CD4-positive, alpha-beta T cell (primary cell): Measurements from ENCODE around the gene STK17A. TPM values are rescaled to one million over a fixed set of nuclear protein-coding genes. Genes with fewer than 3 reads are reported as not detected.
"Not testable (repeated sequence)": the region's sequence is repeated elsewhere in the genome, so short reads cannot be mapped to it uniquely, and the experiment has no call there.

ENCODE experiments used
- ATAC-seq: fragments of 200-7000 bp; cut with Tn5 transposase; one replicate; pipeline ENCODE4 v1.10.0; 2022; ENCODE audit warnings: mild to moderate bottlenecking; ENCODE audit not compliant: poor library complexity
- CTCF ChIA-PET: fragments of 350-600 bp; sonication (Branson Sonifier 250); formaldehyde crosslinking; loops from one replicate; lab custom pipeline; 2021; ENCODE audit warnings: antibody characterized with exemption, inconsistent platforms; lab: Charles Lee
- POLR2A ChIA-PET: fragments of 350-600 bp; sonication (Branson Sonifier 250); formaldehyde crosslinking; loops from one replicate; lab custom pipeline; 2021; ENCODE audit warnings: antibody characterized with exemption, inconsistent platforms; lab: Charles Lee
- DNase-seq, 14 experiments: peaks; one replicate each; pipeline ENCODE4 v3.0.0-alpha.2; 2013 to 2020; ENCODE audit warnings: mixed read lengths in 2 of 14
- H3K27ac ChIP-seq, 2 donors: one replicate each; pipeline versions ENCODE4 v1.5.1 to v1.7.0; 2013; ENCODE audit warnings: low read length in 2 of 2, low read depth in 1 of 2, mild to moderate bottlenecking in 1 of 2
- H3K27me3 ChIP-seq, 2 experiments: 1 replicate in 1 of 2; 2 replicates in 1 of 2; pipeline versions ENCODE4 v1.6.1 to v1.7.0; 2013; ENCODE audit warnings: low read length in 2 of 2, control low read depth in 1 of 2, mild to moderate bottlenecking in 1 of 2, moderate library complexity in 1 of 2; ENCODE audit not compliant: insufficient read depth in 2 of 2, control insufficient read depth in 1 of 2
- H3K36me3 ChIP-seq: one replicate; pipeline ENCODE4 v1.6.1; 2013; ENCODE audit warnings: low read length, control low read depth; ENCODE audit not compliant: insufficient read depth
- H3K4me1 ChIP-seq: one replicate; pipeline ENCODE4 v1.6.1; 2013; ENCODE audit warnings: low read length, control low read depth; ENCODE audit not compliant: insufficient read depth
- H3K4me3 ChIP-seq: one replicate; pipeline ENCODE4 v1.5.1; 2013; ENCODE audit warnings: mild to moderate bottlenecking, low read length, moderate library complexity
- H3K9me3 ChIP-seq, 2 experiments: 1 replicate in 1 of 2; 2 replicates in 1 of 2; pipeline versions ENCODE4 v1.6.1 to v1.7.0; 2013; ENCODE audit warnings: low read length in 2 of 2, mild to moderate bottlenecking in 2 of 2, control low read depth in 1 of 2, moderate library complexity in 1 of 2; ENCODE audit not compliant: control insufficient read depth in 1 of 2, insufficient read depth in 1 of 2
- H3K27ac Mint-ChIP-seq: one replicate; pipeline ENCODE4 v1.8.0; 2020; ENCODE audit warnings: mixed read lengths
- H3K27me3 Mint-ChIP-seq: one replicate; pipeline ENCODE4 v1.8.0; 2021; ENCODE audit warnings: mixed read lengths
- H3K36me3 Mint-ChIP-seq: one replicate; pipeline ENCODE4 v1.8.0; 2021; ENCODE audit warnings: low read depth, mixed read lengths
- H3K4me1 Mint-ChIP-seq: one replicate; pipeline ENCODE4 v1.8.0; 2021; ENCODE audit warnings: low read depth, mixed read lengths
- H3K4me3 Mint-ChIP-seq: one replicate; pipeline ENCODE4 v1.8.0; 2020; ENCODE audit warnings: mild to moderate bottlenecking, mixed read lengths
- H3K9me3 Mint-ChIP-seq: one replicate; pipeline ENCODE4 v1.8.0; 2020; ENCODE audit warnings: mixed read lengths
- CTCF ChIP-seq: fragments of 200-600 bp; IDR thresholded peaks from one replicate; pipeline ENCODE4 v1.8.0; 2022; ENCODE audit warnings: antibody characterized with exemption, mild to moderate bottlenecking
- intact Hi-C, 2 experiments: fragments of 100-400 bp; cut with DNase I in 1 of 2; cut with micrococcal nuclease in 1 of 2; formaldehyde crosslinking; loops; one replicate each; pipeline versions ENCODE4 v1.15.1 to v1.9.0; 2023 to 2025; cut with DNase I, micrococcal nuclease
- total RNA-seq, 174 experiments: library from RNA in 2 of 174; stranded (reverse) in 2 of 174; gene quantifications; one replicate each; pipeline ENCODE4 v1.2.3 and lab custom pipeline; 2021 to 2026

STK17A gene
- total RNA-seq, 2 experiments from 2014 or later, result 213 to 218 TPM

GRCh38 chr7:43583424-43584194, 701 bp downstream of the STK17A start:
- DNase-seq (peak; percentile 47 to 86 (median 64)), ATAC-seq (peak; percentile 27)
- ChIA-PET POLR2A (interaction anchor here (0.6 to 12.4 kb wide), 34 partner anchors 9 to 1528 kb away, joined by 3 to 300 read pairs (median 7); partner anchors contain the start of genes COA1, MRPL32, PSMA2 and TBRG4), CTCF (interaction anchor here (0.7 to 8.0 kb wide), 40 partner anchors 8 to 673 kb away, joined by 3 to 323 read pairs (median 12); partner anchors contain the start of genes COA1, MRPL32, MRPS24 and PSMA2)
- Mint-ChIP-seq H3K36me3 (peaks cover 48% of the 10 kb centered on the region), H3K27ac (peak overlapping the region; percentile 98), H3K4me1 (peaks cover 44% of the 10 kb centered on the region), H3K27me3 (peaks cover 21% of the 10 kb centered on the region), H3K9me3 (no peaks in the 10 kb centered on the region), H3K4me3 (peak overlapping the region; percentile 95)
- peak; percentile 28 for TF ChIP-seq CTCF
- no peaks in the 10 kb centered on the region for H3K9me3 ChIP-seq
- peak overlapping the region; percentile 77 for H3K4me3 ChIP-seq
- no peaks in the 10 kb centered on the region for H3K36me3 ChIP-seq
- H3K4me1 ChIP-seq, result peaks cover 15% of the 10 kb centered on the region
- intact Hi-C loops, result loop anchor here (1.0 to 5.0 kb wide), 4 partner anchors 19 to 651 kb away; partner anchors contain the start of genes MRPL32 (in 1 of the 2) and PSMA2 (in 1 of the 2)
- no peaks in the 10 kb centered on the region for H3K27me3 ChIP-seq
- peak overlapping the region; percentile 87 to 97 for H3K27ac ChIP-seq

- TF ChIP-seq CTCF, result no peak
- H3K4me1 ChIP-seq, result peaks cover 20% of the 10 kb centered on the region
- peak overlapping the region; percentile 87 to 97 for H3K27ac ChIP-seq
- CTCF ChIA-PET, result interaction anchor here (0.8 to 8.0 kb wide), 6 partner anchors 9 to 145 kb away, joined by 3 to 323 read pairs (median 52); partner anchors contain the start of gene COA1
- peaks cover 51% of the 10 kb centered on the region for H3K36me3 Mint-ChIP-seq
- intact Hi-C loops, result loop anchor here (1.0 to 5.0 kb wide), 4 partner anchors 19 to 652 kb away; partner anchors contain the start of genes MRPL32 (in 1 of the 2) and PSMA2 (in 1 of the 2)
- DNase-seq (peak in 13 of 14 experiments; percentile 7 to 69 (median 31)), ATAC-seq (peak; percentile 4)
- peaks cover 50% of the 10 kb centered on the region for H3K4me1 Mint-ChIP-seq
- POLR2A ChIA-PET, result interaction anchor here (0.7 to 12.4 kb wide), 13 partner anchors 10 to 145 kb away, joined by 3 to 300 read pairs (median 7); partner anchors contain the start of gene COA1
- peaks cover 21% of the 10 kb centered on the region for H3K27me3 Mint-ChIP-seq
- H3K4me3 Mint-ChIP-seq, result peak overlapping the region; percentile 95
- H3K9me3 Mint-ChIP-seq, result no peaks in the 10 kb centered on the region
- H3K27me3 ChIP-seq, result no peaks in the 10 kb centered on the region
- H3K27ac Mint-ChIP-seq, result peak overlapping the region; percentile 98
- H3K4me3 ChIP-seq, result peak overlapping the region; percentile 77
- no peaks in the 10 kb centered on the region for H3K36me3 ChIP-seq
- H3K9me3 ChIP-seq, result no peaks in the 10 kb centered on the region
These were observed 1.3 kb downstream of the STK17A start for GRCh38 chr7:43584195-43584586.

GRCh38 chr7:43584733-43585132, 1.8 kb downstream of the STK17A start:
- ChIA-PET CTCF (interaction anchor here (1.4 to 8.0 kb wide), 4 partner anchors 18 to 115 kb away, joined by 3 to 323 read pairs (median 112); no protein-coding TSS in a partner anchor), POLR2A (interaction anchor here (0.7 to 12.4 kb wide), 13 partner anchors 10 to 115 kb away, joined by 3 to 300 read pairs (median 7); no protein-coding TSS in a partner anchor)
- H3K9me3 ChIP-seq, H3K36me3 ChIP-seq, H3K27me3 ChIP-seq, ATAC-seq, H3K9me3 Mint-ChIP-seq: not testable (repeated sequence)
- peak overlapping the region; percentile 98 for H3K27ac Mint-ChIP-seq
- peaks cover 55% of the 10 kb centered on the region for H3K4me1 Mint-ChIP-seq
- H3K4me3 Mint-ChIP-seq, result peak overlapping the region; percentile 95
- H3K36me3 Mint-ChIP-seq, result peaks cover 55% of the 10 kb centered on the region
- Histone ChIP-seq H3K4me3 (peak overlapping the region; percentile 77), H3K27ac (peak overlapping the region; percentile 87 to 97), H3K4me1 (peaks cover 24% of the 10 kb centered on the region)
- H3K27me3 Mint-ChIP-seq, result peaks cover 21% of the 10 kb centered on the region
- DNase-seq, result peak in 3 of 14 experiments; percentile 5 to 21 (median 9)
- intact Hi-C loops, result loop anchor here (1.0 to 5.0 kb wide), 5 partner anchors 18 to 652 kb away; partner anchors contain the start of genes MRPL32 (in 1 of the 2) and PSMA2 (in 1 of the 2)
